HL-60 (cell line): ENCODE data around the gene SCNN1G.

ENCODE experiments used
- DNase-seq, 2 experiments: peaks; one replicate each; pipeline ENCODE4 v3.0.0-alpha.2; 2010 to 2020; ENCODE audit warnings: low read depth in 1 of 2, low spot score in 1 of 2
- H3K27ac ChIP-seq: fragments of 250-450 bp; sonication (Bioruptor Pico); replicated peaks from 2 replicates; pipeline ENCODE4 v1.5.1; 2020; ENCODE audit warnings: mild to moderate bottlenecking, moderate library complexity
- H3K27me3 ChIP-seq: fragments of 250-450 bp; sonication (Bioruptor Pico); 2 replicates; pipeline ENCODE4 v1.5.1; 2021; ENCODE audit warnings: mild to moderate bottlenecking, moderate library complexity; ENCODE audit not compliant: insufficient read depth, poor library complexity, severe bottlenecking
- H3K4me3 ChIP-seq: replicated peaks from 2 replicates; pipeline ENCODE4 v1.5.1; 2011; ENCODE audit warnings: mild to moderate bottlenecking, control low read depth, low read length; ENCODE audit not compliant: insufficient read depth
- GABPA ChIP-seq: IDR thresholded peaks from 2 replicates; pipeline ENCODE4 v1.6.1; 2012; ENCODE audit warnings: low read depth
- POLR2AphosphoS5 ChIP-seq: IDR thresholded peaks from 2 replicates; pipeline ENCODE4 v1.6.1; 2012; ENCODE audit warnings: low read depth
- REST ChIP-seq: IDR thresholded peaks from 2 replicates; pipeline ENCODE4 v1.6.1; 2012; ENCODE audit warnings: low read depth; ENCODE audit not compliant: insufficient replicate concordance
- SPI1 ChIP-seq: IDR thresholded peaks from 2 replicates; pipeline ENCODE4 v1.6.1; 2012; ENCODE audit warnings: low read depth, mild to moderate bottlenecking, borderline replicate concordance
- TF ChIP-seq, protein P1 (sequence below): IDR thresholded peaks from one replicate; pipeline ENCODE4 v1.5.1; 2011; ENCODE audit warnings: low read length, control low read depth, inconsistent platforms; ENCODE audit not compliant: insufficient read depth

SCNN1G gene

DNA sequence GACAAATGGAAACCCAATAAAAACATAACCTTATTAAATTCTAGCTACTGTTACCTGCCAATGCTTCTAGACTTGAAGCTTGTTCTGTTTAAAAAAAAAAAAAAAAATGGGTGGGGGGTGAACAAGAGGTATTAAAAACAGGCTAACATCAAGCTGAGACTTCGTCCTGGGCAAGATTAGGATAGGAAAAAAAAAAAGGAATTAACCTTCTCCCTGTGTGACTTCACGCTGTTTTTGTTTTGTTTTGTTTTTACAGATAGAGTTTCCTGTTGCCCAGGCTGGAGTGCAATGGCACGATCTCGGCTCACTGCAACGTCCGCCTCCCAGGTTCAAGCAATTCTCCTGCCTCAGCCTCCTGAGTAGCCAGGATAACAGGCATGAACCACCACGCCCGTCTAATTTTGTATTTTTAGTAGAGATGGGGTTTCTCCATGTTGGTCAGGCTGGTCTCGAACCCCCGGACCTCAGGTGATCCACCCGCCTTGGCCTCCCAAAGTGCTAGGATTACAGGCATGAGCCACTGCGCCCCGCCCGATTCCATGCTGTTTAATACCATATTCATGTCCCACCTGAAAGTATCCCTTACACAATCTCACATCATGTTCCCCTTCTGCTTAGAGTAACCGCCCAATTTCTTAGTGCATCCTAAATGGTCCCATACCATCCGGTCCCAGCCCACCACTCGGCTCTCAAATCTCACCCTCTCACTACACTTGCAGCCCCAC, 35.5 kb upstream of the SCNN1G start:
- Histone ChIP-seq H3K4me3 (no peak overlapping the region), H3K27ac (no peak overlapping the region), H3K27me3 (no peaks in the 10 kb centered on the region)
- TF ChIP-seq GABPA (no peak), SPI1 (no peak), POLR2AphosphoS5 (no peak), REST (no peak)
- TF ChIP-seq, protein P1, sequence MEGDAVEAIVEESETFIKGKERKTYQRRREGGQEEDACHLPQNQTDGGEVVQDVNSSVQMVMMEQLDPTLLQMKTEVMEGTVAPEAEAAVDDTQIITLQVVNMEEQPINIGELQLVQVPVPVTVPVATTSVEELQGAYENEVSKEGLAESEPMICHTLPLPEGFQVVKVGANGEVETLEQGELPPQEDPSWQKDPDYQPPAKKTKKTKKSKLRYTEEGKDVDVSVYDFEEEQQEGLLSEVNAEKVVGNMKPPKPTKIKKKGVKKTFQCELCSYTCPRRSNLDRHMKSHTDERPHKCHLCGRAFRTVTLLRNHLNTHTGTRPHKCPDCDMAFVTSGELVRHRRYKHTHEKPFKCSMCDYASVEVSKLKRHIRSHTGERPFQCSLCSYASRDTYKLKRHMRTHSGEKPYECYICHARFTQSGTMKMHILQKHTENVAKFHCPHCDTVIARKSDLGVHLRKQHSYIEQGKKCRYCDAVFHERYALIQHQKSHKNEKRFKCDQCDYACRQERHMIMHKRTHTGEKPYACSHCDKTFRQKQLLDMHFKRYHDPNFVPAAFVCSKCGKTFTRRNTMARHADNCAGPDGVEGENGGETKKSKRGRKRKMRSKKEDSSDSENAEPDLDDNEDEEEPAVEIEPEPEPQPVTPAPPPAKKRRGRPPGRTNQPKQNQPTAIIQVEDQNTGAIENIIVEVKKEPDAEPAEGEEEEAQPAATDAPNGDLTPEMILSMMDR = no peak
- DNase-seq = no peak

- H3K27ac ChIP-seq = no peak overlapping the region
- DNase-seq = no peak
- H3K27me3 ChIP-seq = no peaks in the 10 kb centered on the region
- H3K4me3 ChIP-seq = peak overlapping the region; percentile 84
- TF ChIP-seq, protein P1 = no peak
- TF ChIP-seq REST (no peak), POLR2AphosphoS5 (no peak), SPI1 (no peak), GABPA (no peak)
These were observed 34.9 kb upstream of the SCNN1G start for GRCh38 chr16:23147666-23148065.

- TF ChIP-seq REST = no peak
- TF ChIP-seq POLR2AphosphoS5 = no peak
- TF ChIP-seq SPI1 = no peak
- TF ChIP-seq, protein P1 = no peak
- no peak for TF ChIP-seq GABPA
- no peaks in the 10 kb centered on the region for H3K27me3 ChIP-seq
- peak overlapping the region; percentile 84 for H3K4me3 ChIP-seq
- DNase-seq = peak in 1 of 2 experiments; percentile 5
- 0 out of 2 replicates have a peak overlapping the region, but pooled peaks have one; percentile 35 for H3K27ac ChIP-seq
These were observed 34.4 kb upstream of the SCNN1G start for GRCh38 chr16:23148166-23148512.
